HG03039 (cell line): ENCODE results near the gene CEP72.
"Not testable (repeated sequence)": the region's sequence is repeated elsewhere in the genome, so short reads cannot be mapped to it uniquely, and the experiment has no call there.

ENCODE experiments used
- ATAC-seq: cut with Tn5 transposase; IDR thresholded peaks from one replicate; pipeline ENCODE4 v1.9.1; 2021; ENCODE audit warnings: mild to moderate bottlenecking, moderate library complexity; ENCODE audit not compliant: unreplicated experiment

CEP72 gene

DNA sequence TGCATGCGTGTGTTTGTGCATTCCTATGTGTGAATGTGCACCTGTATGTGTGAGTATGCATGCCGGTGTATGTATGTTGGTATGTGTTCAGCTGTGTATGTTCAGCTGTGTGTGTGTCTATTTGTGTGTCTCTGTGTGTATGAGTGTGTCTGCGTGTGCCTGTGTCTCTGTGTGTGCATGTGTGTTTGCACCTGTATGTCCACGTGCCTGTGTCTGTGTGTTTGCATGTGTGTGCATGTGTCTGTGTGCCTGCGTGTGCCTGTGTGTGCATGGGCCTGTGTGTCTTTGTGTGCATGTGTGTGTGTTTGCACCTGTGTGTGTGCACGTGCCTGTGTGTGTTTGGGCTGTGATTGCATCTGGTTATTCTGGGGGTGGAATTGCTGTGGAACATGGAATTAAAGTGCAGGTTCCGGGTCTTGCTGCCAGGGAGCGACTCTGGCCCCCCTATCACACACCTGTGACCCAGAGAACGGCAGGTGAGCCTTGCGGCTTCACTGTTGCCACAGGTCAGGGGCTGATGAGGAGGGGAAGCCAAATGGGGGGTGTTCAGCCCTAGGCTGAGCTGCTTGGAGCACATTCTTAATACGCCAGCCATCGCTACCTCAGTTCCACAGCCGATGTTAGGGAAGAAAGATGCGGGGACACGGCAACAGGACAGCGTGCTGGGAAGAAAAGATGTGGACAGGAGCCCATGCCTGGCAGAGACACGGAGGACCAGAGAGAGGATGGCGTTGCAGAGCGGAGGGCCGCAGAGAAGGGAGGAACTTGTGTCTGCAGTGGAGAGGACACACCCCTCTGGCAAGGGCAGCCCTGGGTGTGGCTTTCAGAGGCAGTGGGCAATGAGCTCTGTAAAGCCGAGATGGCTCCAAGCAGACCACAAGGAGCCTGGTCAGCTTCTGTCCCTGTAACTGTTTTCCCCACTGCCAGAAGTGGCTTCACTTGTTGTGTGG is 84.9 kb downstream of the CEP72 start:
- not testable (repeated sequence) for ATAC-seq
